Ammon's horn (tissue), 1 donor: ENCODE results near the gene C1QBP.
"Not testable (repeated sequence)": the region's sequence is repeated elsewhere in the genome, so short reads cannot be mapped to it uniquely, and the experiment has no call there.

ENCODE experiments used
- DNase-seq: peaks from one replicate; pipeline ENCODE4 v3.0.0-alpha.2; 2016; ENCODE audit warnings: low spot score

The C1QBP gene

GRCh38 chr17:5431949-5432556 lies 6.9 kb downstream of the C1QBP start:
- no peak for DNase-seq

DNA sequence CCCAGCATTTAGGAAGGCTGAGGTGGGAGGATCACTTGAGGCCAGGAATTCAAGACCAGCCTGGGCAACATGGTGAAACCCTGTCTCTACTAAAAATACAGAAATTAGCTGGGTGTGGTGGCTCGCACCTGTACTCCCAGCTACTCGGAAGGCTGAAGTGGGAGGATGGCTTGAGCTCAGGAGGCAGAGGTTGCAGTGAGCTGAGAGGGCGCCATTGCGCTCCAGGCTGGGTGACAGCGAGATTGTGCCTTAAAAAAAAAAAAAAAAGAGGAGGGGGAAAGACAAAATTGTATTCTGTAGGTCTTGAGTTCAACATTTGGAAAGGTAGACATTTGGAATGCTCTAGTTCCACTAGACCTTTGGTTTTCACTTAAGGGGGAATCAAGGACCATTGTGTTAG lies 7.7 kb downstream of the C1QBP start:
- DNase-seq = not testable (repeated sequence)

- DNase-seq = no peak
These were observed 8.4 kb downstream of the C1QBP start for GRCh38 chr17:5430413-5430999.

- peak; percentile 31 for DNase-seq
These were observed 9.6 kb downstream of the C1QBP start for GRCh38 chr17:5429191-5429887.

DNA sequence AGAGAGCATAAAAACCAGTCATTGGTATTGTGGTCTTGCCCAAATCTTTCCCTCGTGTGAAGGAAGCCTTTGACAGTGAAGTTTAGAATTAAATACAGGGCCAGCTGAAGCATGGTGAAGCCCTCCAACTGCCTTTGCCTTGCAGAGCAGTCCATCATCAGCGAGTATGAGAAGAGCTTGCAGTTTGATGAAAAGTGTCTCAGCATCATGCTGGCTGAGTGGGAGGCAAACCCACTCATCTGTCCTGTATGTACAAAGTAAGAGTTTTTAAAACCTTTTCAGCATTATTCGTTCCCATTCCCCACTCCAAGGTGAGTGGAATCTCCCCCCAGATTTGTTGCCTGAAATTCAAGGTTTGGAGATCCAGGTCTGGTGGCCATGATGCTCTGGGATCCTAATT lies 13.1 kb downstream of the C1QBP start:
- DNase-seq = no peak

DNA sequence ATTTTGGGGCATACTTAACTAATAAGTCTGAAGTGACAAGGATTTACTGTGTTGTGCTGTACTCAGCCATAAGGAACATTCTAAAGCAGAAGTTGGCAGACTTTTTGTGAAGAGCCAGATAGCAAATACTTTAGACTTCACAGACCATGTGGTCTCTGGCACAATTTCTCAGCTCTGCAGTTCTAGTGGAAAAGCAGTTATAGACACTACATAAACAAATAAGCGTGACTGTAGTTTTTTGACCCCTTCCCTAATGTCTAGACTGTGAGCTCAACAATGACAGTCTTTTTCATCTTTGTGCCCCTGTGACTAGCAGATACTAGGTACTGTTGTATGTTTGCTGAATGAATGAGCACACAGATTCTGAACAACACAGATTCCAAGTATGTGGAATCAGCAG lies 14.0 kb downstream of the C1QBP start:
- no peak for DNase-seq

- DNase-seq = no peak
These were observed 16.4 kb downstream of the C1QBP start for GRCh38 chr17:5422505-5422904.

DNA sequence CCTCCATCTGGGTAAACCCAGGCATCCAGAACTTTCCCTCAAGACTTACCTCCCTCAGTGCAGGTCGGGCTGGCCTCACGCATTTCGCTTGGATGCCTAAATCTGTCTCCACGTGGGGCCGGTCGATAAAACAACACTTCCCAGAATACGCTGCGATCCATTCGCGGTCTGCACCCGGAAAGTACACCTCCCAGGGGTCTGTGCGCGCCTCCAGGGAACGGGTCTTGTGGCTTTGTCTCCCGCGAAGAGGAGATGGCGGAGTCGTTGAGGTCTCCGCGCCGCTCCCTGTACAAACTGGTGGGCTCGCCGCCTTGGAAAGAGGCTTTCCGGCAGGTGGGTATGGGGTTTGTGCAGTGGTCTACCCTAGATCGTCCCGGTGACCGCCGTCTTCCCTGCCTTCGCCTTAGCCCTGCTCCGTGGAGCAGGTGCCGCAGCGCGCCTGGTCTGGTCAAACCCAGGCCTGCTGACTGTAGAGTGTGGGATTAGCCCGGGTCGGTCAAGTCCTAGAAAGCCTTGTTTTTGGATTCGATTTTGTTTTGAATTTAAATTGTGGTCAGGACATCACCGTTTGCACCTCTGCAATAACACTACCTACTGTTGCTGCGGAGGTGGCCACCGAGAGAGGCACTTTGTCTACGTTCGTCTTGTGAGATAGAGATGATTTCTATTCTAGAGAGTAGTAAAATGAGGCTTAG lies 18.8 kb downstream of the C1QBP start, which contains the start of gene RPAIN:
Gene RPAIN (plus strand): TSS at position 224 of the 695 bp plus-strand sequence. CDS start 29 bp downstream, at position 253.
- peak; percentile 95 for DNase-seq

DNA sequence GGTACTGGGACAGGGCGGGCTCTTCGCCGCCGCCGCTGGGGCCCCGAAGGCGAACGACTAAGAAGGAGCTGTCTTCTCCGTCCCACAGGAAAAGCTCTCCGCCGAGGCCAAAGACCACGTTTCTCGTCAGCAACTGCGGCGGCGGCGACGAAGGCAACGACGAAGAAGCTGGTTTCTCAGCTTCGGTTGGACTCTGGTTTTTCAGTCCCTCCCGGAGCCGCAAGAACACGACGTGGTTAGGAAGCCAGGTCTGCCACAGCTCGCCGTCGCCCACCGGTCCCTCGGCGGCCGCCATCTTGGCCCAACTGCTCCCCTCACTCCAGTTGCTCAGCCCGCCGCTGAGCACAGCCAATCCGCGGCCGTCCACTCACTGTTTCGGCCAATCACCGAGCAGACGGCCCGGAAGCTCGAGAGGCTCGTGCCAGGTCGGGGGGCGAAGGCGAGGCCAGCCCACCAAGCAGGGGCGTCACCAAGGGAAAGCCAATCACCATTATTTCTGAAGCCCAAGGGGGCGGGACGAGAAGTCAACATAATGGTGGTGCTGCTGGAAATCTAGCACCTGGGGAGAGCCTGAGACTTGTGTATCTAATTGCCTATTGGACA lies 19.5 kb downstream of the C1QBP start, which contains the start of gene NUP88:
Gene NUP88 (minus strand): TSS at position 307 of the 603 bp plus-strand sequence. CDS start 12 bp downstream, at position 295.
- peak; percentile 99 for DNase-seq

DNA sequence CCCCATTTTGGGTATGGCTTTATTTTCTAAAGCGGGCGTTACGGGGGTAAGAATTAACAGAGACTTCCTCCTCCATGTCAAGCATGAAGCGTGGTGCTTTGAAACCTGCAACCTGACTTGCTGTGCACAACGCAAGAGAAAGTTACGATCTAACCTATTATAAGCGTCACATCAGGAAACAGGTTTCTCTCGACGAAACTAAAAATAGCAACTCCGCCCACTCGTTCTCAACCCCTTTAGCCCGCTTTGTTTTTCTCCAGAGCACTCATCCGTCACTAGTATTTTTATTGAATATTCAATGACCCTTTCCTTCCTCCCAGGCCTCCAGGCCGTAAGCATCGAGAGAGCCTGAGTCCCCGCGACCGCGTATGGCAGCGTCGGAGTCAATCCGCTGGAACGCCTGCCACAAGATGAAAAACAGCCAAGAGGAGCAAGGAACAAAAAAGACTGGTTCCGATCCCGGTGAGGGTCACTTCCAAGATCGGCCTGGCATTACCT lies 20.0 kb downstream of the C1QBP start:
- DNase-seq = peak; percentile 25

DNA sequence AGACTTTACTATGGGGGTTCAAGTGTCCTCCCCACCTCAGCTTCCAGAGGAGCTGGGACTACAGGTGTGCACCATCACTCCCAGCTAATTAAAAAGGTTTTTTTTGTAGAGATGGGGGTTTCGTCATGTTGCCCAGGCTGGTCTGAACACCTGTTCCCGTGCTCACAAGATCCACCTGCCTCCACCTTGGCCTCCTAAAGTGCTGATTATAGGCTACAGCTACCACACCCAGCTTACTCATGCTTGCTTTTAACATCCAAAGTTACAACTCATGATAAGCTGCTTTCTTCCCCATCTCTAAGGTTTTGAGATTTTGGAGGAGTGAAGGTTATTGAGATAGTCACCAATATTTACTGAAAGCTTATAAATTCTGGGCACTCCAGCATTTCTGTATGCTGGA lies 22.1 kb downstream of the C1QBP start:
- DNase-seq = no peak

- peak; percentile 48 for DNase-seq
These were observed 25.3 kb downstream of the C1QBP start for GRCh38 chr17:5413682-5414081.

DNA sequence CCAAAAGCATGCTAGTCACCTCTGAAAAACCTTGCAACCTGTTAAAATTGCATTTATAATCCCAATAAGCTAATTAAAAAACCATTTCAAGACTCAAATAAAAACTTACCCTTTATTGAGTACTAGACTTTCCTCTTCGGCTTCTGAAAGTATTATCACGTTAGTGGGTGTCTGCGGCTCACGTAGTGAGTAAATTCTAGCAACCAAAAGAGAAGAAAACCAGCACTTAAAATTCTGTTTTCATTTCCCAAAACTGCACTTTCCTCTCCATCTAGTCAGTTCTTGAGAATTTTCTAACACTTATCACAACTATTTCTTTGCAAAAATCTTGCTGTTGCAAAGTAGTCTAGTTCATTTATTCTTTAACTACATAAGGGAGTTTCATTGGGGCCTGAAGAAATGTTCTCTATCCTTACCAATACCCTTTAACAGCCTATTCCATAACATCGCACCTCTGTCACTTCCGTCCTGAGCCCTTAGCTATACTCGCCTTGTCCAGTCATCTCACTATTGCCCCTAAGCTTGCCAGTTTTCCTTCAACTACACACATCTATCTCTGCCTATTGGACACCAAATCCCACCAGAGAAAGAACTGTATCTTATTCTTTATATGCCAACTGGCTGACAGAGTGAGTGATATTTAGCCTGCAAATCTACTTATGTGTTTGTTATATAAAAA lies 28.2 kb downstream of the C1QBP start:
- DNase-seq = no peak

DNA sequence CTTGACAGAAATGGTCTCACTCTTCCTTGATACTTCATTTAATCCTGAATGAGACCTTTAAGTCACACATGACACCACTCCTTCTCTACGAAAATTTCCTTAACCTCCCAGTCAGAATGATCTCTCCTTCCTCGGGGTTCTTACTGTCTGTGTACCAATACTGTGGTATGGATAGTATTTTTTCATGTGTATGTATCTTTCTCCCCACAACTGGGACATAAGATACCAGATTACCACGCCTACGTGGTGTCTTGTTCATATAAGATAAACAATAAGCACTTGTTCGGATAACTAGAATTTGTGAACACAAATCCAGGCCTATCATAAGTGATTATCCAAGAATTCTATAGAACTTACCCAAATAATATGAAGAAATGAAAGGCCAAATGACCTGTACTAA lies 30.8 kb downstream of the C1QBP start:
- no peak for DNase-seq

GRCh38 chr17:5405400-5405799 lies 33.6 kb downstream of the C1QBP start:
- no peak for DNase-seq

GRCh38 chr17:5399767-5400166 lies 39.2 kb downstream of the C1QBP start:
- DNase-seq = no peak

DNA sequence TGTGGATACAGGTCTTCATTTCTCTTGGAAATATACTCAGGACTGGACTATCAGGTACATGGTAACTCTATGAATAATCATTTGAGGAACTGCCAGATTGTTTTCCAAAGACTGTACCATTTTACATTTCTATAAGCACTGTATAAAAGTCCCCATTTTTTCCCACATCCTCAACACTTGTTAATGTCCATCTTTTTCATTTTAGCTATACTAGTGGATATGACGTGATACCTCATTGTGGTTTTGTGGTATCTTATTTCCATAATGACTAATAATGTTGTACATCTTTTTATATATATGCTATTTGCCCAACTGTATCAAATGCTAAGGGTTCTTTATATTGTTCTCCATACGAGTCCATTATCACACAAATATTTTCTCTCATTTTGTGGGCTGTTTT lies 42.3 kb downstream of the C1QBP start:
- DNase-seq = no peak

- DNase-seq = no peak
These were observed 47.3 kb downstream of the C1QBP start for GRCh38 chr17:5391678-5392077.
